Activated CD4-positive, alpha-beta memory T cell treated with anti-CD3 and anti-CD28 coated beads for 36 hours (primary cell): Measurements from ENCODE around the gene STAT3. TPM values are rescaled to one million over a fixed set of nuclear protein-coding genes. Genes with fewer than 3 reads are reported as not detected.
"Not testable (repeated sequence)": the region's sequence is repeated elsewhere in the genome, so short reads cannot be mapped to it uniquely, and the experiment has no call there.

Source experiments
- CTCF ChIA-PET: fragments of 350-600 bp; sonication (Branson Sonifier 250); formaldehyde crosslinking; loops from one replicate; lab custom pipeline; 2021; ENCODE audit warnings: antibody characterized with exemption, inconsistent platforms; lab: Charles Lee
- POLR2A ChIA-PET: fragments of 350-600 bp; sonication (Branson Sonifier 250); formaldehyde crosslinking; loops from one replicate; lab custom pipeline; 2021; ENCODE audit warnings: antibody characterized with exemption; lab: Charles Lee
- DNase-seq: peaks from one replicate; pipeline ENCODE4 v3.0.0-alpha.2; 2020
- H3K27ac Mint-ChIP-seq: one replicate; pipeline ENCODE4 v1.8.0; 2021; ENCODE audit warnings: mixed read lengths
- H3K27me3 Mint-ChIP-seq: one replicate; pipeline ENCODE4 v1.8.0; 2021; ENCODE audit warnings: mixed read lengths
- H3K36me3 Mint-ChIP-seq: one replicate; pipeline ENCODE4 v1.8.0; 2021; ENCODE audit warnings: mixed read lengths
- H3K4me1 Mint-ChIP-seq: one replicate; pipeline ENCODE4 v1.8.0; 2021; ENCODE audit warnings: low read depth, mixed read lengths
- H3K4me3 Mint-ChIP-seq: one replicate; pipeline ENCODE4 v1.8.0; 2021; ENCODE audit warnings: mild to moderate bottlenecking, mixed read lengths
- H3K9me3 Mint-ChIP-seq: one replicate; pipeline ENCODE4 v1.8.0; 2021; ENCODE audit warnings: mixed read lengths
- intact Hi-C: fragments of 100-400 bp; cut with micrococcal nuclease; formaldehyde crosslinking; loops from one replicate; pipeline ENCODE4 v1.15.1; 2023
- total RNA-seq, 2 experiments: library from RNA; stranded (reverse); gene quantifications; one replicate each; pipeline ENCODE4 v1.2.3, GENCODE V29; 2021

STAT3 gene
- total RNA-seq, 2 experiments from 2014 or later, result 194 to 198 TPM

DNA sequence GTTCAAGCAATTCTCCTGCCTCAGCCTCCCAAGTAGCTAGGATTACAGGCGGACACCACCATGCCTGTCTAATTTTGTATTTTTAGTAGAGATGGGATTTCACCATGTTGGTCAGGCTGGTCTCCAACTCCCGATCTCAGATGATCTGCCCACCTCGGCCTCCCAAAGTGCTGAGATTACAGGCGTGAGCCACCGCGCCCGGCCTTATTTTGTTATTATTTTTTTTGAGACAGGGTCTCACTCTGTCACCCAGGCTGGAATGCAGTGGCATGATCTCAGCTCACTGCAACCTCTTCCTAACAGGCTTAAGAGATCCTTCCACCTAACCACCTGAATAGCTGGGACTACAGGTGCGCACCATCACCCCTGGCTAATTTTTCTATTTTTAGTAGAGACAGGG is 7.4 kb upstream of the STAT3 start:
- H3K4me3 Mint-ChIP-seq, H3K27ac Mint-ChIP-seq, intact Hi-C loops, H3K27me3 Mint-ChIP-seq, H3K36me3 Mint-ChIP-seq, H3K9me3 Mint-ChIP-seq, DNase-seq: not testable (repeated sequence)
- H3K4me1 Mint-ChIP-seq, result peaks cover 25% of the 10 kb centered on the region
- POLR2A ChIA-PET, result interaction anchor here (0.6 kb wide), 1 partner anchor 28 kb away, joined by 3 read pairs; no protein-coding TSS in a partner anchor
- CTCF ChIA-PET, result interaction anchor here (1.1 to 1.6 kb wide), 4 partner anchors 10 to 83 kb away, joined by 3 to 11 read pairs (median 4); no protein-coding TSS in a partner anchor

DNA sequence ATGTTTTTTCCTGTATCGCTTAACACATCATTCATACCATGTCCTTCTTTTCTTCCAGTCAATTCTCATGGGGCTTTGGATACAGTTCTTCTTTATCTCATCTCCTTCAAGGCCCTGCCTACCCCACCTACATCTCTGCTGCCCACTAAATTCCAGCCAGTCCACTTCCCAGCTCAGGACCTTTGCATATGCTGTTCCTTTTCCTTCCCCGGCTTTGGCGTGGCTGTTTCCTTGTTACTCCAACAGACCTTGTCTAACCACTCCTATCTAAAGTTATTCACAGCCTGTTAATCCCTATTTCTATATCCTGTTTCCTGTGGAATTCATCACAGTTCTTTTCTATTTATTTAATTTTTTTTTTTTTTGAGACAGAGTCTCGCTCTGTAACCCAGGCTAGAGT is 6.6 kb upstream of the STAT3 start:
- no peak overlapping the region for H3K27ac Mint-ChIP-seq

DNA sequence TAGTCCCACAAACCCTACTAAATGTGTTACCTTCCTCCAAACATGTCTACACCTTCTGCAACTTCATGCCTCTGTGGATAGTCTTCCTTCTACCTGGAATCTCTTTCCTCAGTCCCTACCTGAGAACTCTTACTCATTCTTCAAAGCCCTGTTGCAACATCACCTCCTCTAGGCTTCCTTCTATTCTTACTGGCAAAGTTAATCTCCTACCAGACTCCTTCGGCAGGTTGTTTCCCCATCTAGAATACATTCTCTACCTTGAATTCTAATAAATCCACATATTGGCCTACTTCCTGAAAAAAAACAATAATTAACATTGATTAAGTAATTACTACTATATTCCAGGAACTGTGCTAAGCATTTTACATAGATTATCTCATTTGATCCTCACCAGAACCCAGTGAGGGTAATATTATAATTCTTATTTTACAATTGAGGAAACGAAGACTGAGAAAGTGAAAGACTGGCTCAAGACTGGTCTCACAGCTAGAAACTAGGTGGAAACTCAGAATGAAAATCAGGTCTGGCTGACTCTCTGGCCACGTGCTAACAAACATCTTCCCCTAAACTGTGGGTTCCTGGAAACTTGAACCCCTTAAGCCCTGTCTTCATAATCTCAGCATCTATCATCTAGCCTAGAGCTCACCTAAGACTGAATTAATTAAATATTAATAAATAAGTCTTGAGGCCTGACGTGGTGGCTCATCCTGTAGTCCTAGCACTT is 4.6 kb upstream of the STAT3 start:
- Mint-ChIP-seq H3K9me3 (no peaks in the 10 kb centered on the region), H3K27me3 (no peaks in the 10 kb centered on the region), H3K4me1 (peaks cover 31% of the 10 kb centered on the region), H3K36me3 (peaks cover 4% of the 10 kb centered on the region), H3K4me3 (no peak overlapping the region), H3K27ac (peak overlapping the region; percentile 64)
- ChIA-PET CTCF (interaction anchor here (0.9 to 2.6 kb wide), 3 partner anchors 10 to 79 kb away, joined by 3 to 12 read pairs (median 10); no protein-coding TSS in a partner anchor), POLR2A (interaction anchor here (1.3 to 1.5 kb wide), 2 partner anchors 10 to 78 kb away, joined by 3 to 4 read pairs; no protein-coding TSS in a partner anchor)
- no peak for DNase-seq
- intact Hi-C loops, result no loop called here

More for the DNA sequence above, 6.6 kb upstream of the STAT3 start:
- Mint-ChIP-seq H3K9me3 (no peaks in the 10 kb centered on the region), H3K4me1 (peaks cover 25% of the 10 kb centered on the region), H3K4me3 (no peak overlapping the region), H3K36me3 (no peaks in the 10 kb centered on the region), H3K27me3 (no peaks in the 10 kb centered on the region)
- intact Hi-C loops, result no loop called here
- DNase-seq, result no peak
- ChIA-PET POLR2A (interaction anchor here (1.5 kb wide), 1 partner anchor 8 kb away, joined by 3 read pairs; no protein-coding TSS in a partner anchor), CTCF (interaction anchor here (1.1 to 2.6 kb wide), 4 partner anchors 8 to 72 kb away, joined by 3 to 12 read pairs (median 8); no protein-coding TSS in a partner anchor)

DNA sequence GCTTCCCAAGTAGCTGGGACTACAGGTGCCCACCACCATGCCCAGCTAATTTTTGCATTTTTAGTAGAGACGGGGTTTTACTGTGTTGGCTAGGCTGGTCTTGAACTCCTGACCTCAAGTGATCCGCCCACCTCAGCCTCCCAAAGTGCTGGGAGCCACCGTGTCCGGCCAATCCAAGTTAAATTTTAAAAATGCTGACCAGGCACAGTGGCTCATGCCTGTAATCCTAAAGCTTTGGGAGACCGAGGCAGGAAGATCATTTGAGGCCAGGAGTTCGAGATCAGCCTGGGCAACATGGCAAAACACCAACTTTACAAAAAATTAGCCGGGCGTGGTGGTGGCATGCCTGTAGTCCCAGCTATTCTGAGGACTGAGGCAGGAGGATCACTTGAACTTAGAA is 3.2 kb upstream of the STAT3 start:
- H3K4me3 Mint-ChIP-seq, result not testable (repeated sequence)

DNA sequence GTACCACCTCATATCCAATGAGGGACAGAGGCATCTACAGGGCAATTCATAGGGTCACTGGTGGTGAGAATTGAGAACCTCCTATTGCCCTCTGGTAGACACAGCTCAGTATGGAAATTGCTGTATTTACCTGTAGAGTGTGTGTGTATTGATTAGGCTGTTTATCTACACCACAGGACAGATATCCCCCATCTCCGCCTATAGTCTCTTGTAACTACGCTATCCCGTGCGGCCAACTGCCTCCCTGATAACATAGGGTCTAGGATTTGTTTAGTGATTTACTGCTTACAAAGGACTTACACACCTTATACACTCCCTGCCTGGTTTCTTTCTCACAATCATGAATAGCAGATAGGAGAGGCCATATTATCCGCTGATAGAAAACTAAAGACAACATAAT is 1.7 kb upstream of the STAT3 start:
- intact Hi-C loops, result loop anchor here (2.0 to 5.0 kb wide), 4 partner anchors 25 to 141 kb away; no protein-coding TSS in a partner anchor
- DNase-seq, result no peak
- Mint-ChIP-seq H3K27ac (peak overlapping the region; percentile 99), H3K9me3 (no peaks in the 10 kb centered on the region), H3K27me3 (no peaks in the 10 kb centered on the region), H3K36me3 (peaks cover 22% of the 10 kb centered on the region), H3K4me1 (peaks cover 50% of the 10 kb centered on the region), H3K4me3 (peak overlapping the region; percentile 56)
- CTCF ChIA-PET, result interaction anchor here (1.2 to 4.2 kb wide), 11 partner anchors 9 to 103 kb away, joined by 3 to 37 read pairs (median 11); no protein-coding TSS in a partner anchor
- POLR2A ChIA-PET, result interaction anchor here (2.1 kb wide), 2 partner anchors 49 to 53 kb away, joined by 35 to 36 read pairs; no protein-coding TSS in a partner anchor

More for the DNA sequence above, 3.2 kb upstream of the STAT3 start:
- H3K27ac Mint-ChIP-seq, intact Hi-C loops, H3K9me3 Mint-ChIP-seq, DNase-seq, H3K27me3 Mint-ChIP-seq, POLR2A ChIA-PET: not testable (repeated sequence)
- CTCF ChIA-PET, result interaction anchor here (2.5 to 4.2 kb wide), 2 partner anchors 15 to 70 kb away, joined by 10 to 19 read pairs; no protein-coding TSS in a partner anchor
- Mint-ChIP-seq H3K36me3 (peaks cover 14% of the 10 kb centered on the region), H3K4me1 (peaks cover 37% of the 10 kb centered on the region)

DNA sequence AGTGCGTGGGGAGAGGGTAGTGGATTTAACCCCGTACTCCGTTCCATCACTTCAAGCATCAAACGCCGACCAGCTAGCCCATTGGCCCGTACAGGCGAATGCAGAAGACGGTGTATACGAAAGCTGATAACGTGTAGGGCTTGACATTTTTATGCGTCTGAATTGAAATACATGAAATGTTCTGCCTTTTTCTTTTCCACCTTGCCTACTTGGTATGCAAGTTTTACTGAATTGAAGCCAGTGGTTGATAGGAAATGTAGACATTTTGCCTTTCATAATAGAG is 834 bp upstream of the STAT3 start:
- POLR2A ChIA-PET, result interaction anchor here (1.0 to 2.1 kb wide), 24 partner anchors 10 to 195 kb away, joined by 3 to 36 read pairs (median 5); partner anchors contain the start of genes CAVIN1, GHDC, NAGLU and STAT5A

DNA sequence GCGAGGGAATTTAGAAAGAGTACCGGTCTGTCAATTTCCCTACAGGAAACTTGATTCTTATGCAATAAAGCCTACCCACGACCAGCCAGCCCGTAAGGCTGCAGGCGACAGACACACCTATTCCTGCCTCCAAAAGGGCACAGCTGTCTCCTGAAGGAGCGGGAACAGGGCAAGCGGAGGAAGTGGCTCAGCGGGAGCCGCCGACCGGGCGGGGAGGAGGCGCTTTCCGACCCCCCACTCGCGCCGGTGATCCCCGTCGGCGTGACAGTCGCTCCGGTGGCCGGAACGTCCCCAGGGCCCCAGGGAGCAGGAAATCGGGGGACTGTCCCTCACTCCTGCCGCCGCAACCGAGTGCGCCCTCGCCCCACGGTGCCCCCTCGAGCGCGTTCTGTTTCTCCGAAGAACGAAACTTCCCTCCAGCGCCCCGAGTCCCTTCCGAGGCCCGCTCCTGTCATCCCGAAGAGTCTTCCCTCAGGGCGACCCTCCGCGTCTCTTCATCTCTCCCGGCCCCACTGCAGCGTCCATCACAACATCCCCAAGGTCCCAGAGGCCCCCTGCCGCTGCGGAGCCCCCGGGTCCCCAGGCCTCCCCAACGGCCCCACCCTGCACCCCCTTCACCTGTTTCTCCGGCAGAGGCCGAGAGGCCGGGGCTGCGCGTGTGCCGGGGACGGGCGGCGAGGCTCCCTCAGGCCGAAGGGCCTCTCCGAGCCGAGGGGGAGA is 421 bp downstream of the STAT3 start:
- Mint-ChIP-seq H3K9me3 (no peaks in the 10 kb centered on the region), H3K36me3 (peaks cover 26% of the 10 kb centered on the region), H3K4me1 (peaks cover 57% of the 10 kb centered on the region), H3K27ac (peak overlapping the region; percentile 99), H3K4me3 (peak overlapping the region; percentile 88), H3K27me3 (no peaks in the 10 kb centered on the region)
- ChIA-PET POLR2A (interaction anchor here (0.8 to 2.1 kb wide), 25 partner anchors 9 to 194 kb away, joined by 3 to 36 read pairs (median 5); partner anchors contain the start of genes CAVIN1, GHDC, NAGLU and STAT5A), CTCF (interaction anchor here (0.8 to 4.2 kb wide), 13 partner anchors 9 to 106 kb away, joined by 3 to 37 read pairs (median 11); no protein-coding TSS in a partner anchor)
- intact Hi-C loops, result loop anchor here (1.0 to 5.0 kb wide), 8 partner anchors 9 to 139 kb away; no protein-coding TSS in a partner anchor
- DNase-seq, result peak; percentile 57

More for the DNA sequence above, 834 bp upstream of the STAT3 start:
- peaks cover 24% of the 10 kb centered on the region for H3K36me3 Mint-ChIP-seq
- peak overlapping the region; percentile 99 for H3K27ac Mint-ChIP-seq
- CTCF ChIA-PET, result interaction anchor here (0.8 to 4.2 kb wide), 15 partner anchors 9 to 208 kb away, joined by 3 to 37 read pairs (median 8); partner anchors contain the start of gene KCNH4
- H3K4me1 Mint-ChIP-seq, result peaks cover 57% of the 10 kb centered on the region
- H3K9me3 Mint-ChIP-seq, result no peaks in the 10 kb centered on the region
- intact Hi-C loops, result loop anchor here (2.0 to 5.0 kb wide), 4 partner anchors 24 to 140 kb away; no protein-coding TSS in a partner anchor
- no peaks in the 10 kb centered on the region for H3K27me3 Mint-ChIP-seq
- DNase-seq, result peak; percentile 92
- H3K4me3 Mint-ChIP-seq, result peak overlapping the region; percentile 88

DNA sequence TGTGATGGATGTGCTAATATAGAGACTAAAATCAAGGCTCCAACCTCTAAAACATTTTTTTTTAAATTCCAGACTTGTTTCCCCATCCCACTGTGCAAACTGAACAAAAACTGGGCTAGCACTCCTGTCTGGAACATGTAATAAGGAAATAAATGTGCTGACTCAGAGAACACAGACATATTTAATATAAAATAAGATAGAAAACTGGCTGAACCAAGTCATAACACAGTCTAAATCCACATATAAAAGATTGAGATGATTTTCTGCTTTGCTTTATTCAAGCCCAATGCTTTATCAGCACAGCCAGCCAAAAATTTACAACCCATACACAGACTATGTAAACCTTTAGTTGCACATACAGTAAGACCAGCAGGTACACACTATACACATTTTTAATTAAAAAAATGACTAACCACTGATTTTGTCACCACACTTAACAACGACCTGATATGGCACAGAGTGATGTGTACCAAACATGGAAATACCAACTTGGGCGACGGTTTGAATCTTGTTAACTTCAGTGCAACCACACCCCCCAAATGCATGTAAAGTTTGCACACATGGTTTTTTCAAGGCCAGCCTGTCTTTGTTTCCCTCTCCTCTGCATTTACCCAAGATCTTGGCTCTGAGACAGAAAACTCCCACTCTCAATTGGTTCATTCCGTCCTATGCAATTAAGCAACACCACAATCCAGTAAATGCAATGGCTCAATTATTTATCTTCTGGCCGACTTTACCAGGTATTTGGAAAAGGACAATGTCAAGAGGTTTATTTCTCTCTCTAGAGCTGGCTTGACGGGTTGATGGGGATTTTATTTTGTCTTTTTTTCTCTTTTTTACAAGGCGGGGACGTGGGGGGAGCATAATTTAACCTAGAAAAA is 1.2 kb downstream of the STAT3 start:
- H3K4me1 Mint-ChIP-seq, result peaks cover 57% of the 10 kb centered on the region
- no peak for DNase-seq
- peak overlapping the region; percentile 88 for H3K4me3 Mint-ChIP-seq
- intact Hi-C loops, result loop anchor here (1.0 to 5.0 kb wide), 3 partner anchors 8 to 115 kb away; no protein-coding TSS in a partner anchor
- no peaks in the 10 kb centered on the region for H3K27me3 Mint-ChIP-seq
- ChIA-PET CTCF (interaction anchor here (1.0 to 3.6 kb wide), 2 partner anchors 16 to 20 kb away, joined by 3 to 37 read pairs; no protein-coding TSS in a partner anchor), POLR2A (interaction anchor here (0.6 to 2.1 kb wide), 4 partner anchors 8 to 120 kb away, joined by 3 to 10 read pairs (median 4); no protein-coding TSS in a partner anchor)
- no peaks in the 10 kb centered on the region for H3K9me3 Mint-ChIP-seq
- H3K36me3 Mint-ChIP-seq, result peaks cover 34% of the 10 kb centered on the region
- peak overlapping the region; percentile 99 for H3K27ac Mint-ChIP-seq

DNA sequence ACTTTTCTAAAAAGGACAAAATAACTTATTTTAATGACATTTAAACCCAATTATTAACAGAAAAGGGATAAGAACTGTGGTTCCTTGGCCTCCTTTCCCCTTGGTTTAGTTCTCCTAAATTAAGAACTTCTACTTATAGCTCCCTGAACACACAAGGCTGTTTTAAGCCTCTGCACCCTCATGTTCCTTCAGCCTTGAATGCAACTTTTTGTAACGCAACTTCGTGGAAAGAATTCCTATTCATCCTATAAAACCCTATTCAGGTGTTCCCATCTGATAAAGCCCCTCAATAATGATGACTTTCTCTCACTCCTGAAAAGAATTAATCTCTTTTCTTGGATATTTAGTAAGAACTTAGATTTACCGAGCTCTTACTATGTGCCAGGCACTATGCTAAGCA is 6.3 kb downstream of the STAT3 start:
- H3K27me3 Mint-ChIP-seq, result no peaks in the 10 kb centered on the region
- CTCF ChIA-PET, result interaction anchor here (0.6 kb wide), 1 partner anchor 41 kb away, joined by 3 read pairs; no protein-coding TSS in a partner anchor
- DNase-seq, result no peak
- no peaks in the 10 kb centered on the region for H3K9me3 Mint-ChIP-seq
- intact Hi-C loops, result no loop called here
- peak overlapping the region; percentile 21 for H3K27ac Mint-ChIP-seq
- peaks cover 76% of the 10 kb centered on the region for H3K4me1 Mint-ChIP-seq
- no peak overlapping the region for H3K4me3 Mint-ChIP-seq
- H3K36me3 Mint-ChIP-seq, result peaks cover 43% of the 10 kb centered on the region
- POLR2A ChIA-PET, result no interaction called here

DNA sequence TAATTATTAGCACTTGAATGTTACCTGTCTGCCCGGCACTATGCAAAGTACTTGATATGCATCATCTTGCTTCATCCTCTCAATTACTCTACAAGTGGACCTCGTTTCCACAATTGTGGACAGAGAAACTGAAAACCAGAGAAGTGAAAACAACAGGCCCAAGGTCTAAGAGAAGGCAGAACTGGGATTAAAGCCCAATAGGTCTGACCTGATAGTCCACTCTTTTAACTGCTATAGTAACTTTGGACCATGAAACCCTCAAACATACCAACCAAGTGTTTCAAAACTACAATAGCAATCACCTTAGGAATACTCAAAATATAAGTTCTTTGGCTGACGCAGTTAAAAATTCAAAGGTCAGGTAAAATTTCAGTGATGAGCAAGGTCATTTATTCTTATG is 7.3 kb downstream of the STAT3 start:
- Mint-ChIP-seq H3K36me3 (peaks cover 37% of the 10 kb centered on the region), H3K27ac (no peak overlapping the region), H3K27me3 (no peaks in the 10 kb centered on the region), H3K9me3 (no peaks in the 10 kb centered on the region), H3K4me3 (no peak overlapping the region), H3K4me1 (peaks cover 69% of the 10 kb centered on the region)
- ChIA-PET CTCF (no interaction called here), POLR2A (no interaction called here)
- intact Hi-C loops, result no loop called here
- DNase-seq, result no peak
